H9 (cell line): ENCODE measurements around the gene KCNQ2. TPM values are rescaled to one million over a fixed set of nuclear protein-coding genes. Genes with fewer than 3 reads are reported as not detected.

Source experiments
- DNase-seq: peaks from one replicate; pipeline ENCODE4 v3.0.0-alpha.2; 2017
- H2AFZ ChIP-seq: one replicate; pipeline ENCODE4 v1.6.1; 2013; ENCODE audit warnings: mild to moderate bottlenecking, low read length, control low read depth, moderate library complexity
- H2AK5ac ChIP-seq: 2 replicates; pipeline ENCODE4 v1.6.1; 2013; ENCODE audit warnings: low read length, control low read depth, mixed read lengths; ENCODE audit not compliant: insufficient read length
- H2BK120ac ChIP-seq: one replicate; pipeline ENCODE4 v1.6.1; 2013; ENCODE audit warnings: low read depth, mild to moderate bottlenecking, low read length, control low read depth, inconsistent platforms; ENCODE audit not compliant: poor library complexity, severe bottlenecking
- H2BK12ac ChIP-seq: 2 replicates; pipeline ENCODE4 v1.6.1; 2013; ENCODE audit warnings: low read length, control low read depth, mixed read lengths, low read depth; ENCODE audit not compliant: insufficient read length
- H2BK15ac ChIP-seq: 2 replicates; pipeline ENCODE4 v1.6.1; 2013; ENCODE audit warnings: low read depth, low read length, control low read depth
- H2BK20ac ChIP-seq: one replicate; pipeline ENCODE4 v1.6.1; 2013; ENCODE audit warnings: low read depth, mild to moderate bottlenecking, low read length, control low read depth, inconsistent platforms; ENCODE audit not compliant: poor library complexity, severe bottlenecking
- H2BK5ac ChIP-seq: 2 replicates; pipeline ENCODE4 v1.6.1; 2013; ENCODE audit warnings: low read length, control low read depth, mixed read lengths; ENCODE audit not compliant: insufficient read length
- H3K14ac ChIP-seq: 2 replicates; pipeline ENCODE4 v1.6.1; 2013; ENCODE audit warnings: low read length, control low read depth; ENCODE audit not compliant: insufficient read depth
- H3K18ac ChIP-seq: 2 replicates; pipeline ENCODE4 v1.6.1; 2013; ENCODE audit warnings: low read depth, mild to moderate bottlenecking, mixed read lengths, low read length, control low read depth; ENCODE audit not compliant: insufficient read length
- H3K23ac ChIP-seq: 2 replicates; pipeline ENCODE4 v1.6.1; 2013; ENCODE audit warnings: low read length, control low read depth, mixed read lengths, low read depth; ENCODE audit not compliant: insufficient read length
- H3K23me2 ChIP-seq: 2 replicates; pipeline ENCODE4 v1.6.1; 2013; ENCODE audit warnings: low read depth, mild to moderate bottlenecking, mixed read lengths, low read length, control low read depth; ENCODE audit not compliant: insufficient read length, poor library complexity, severe bottlenecking
- H3K27ac ChIP-seq: 2 replicates; pipeline ENCODE4 v1.5.1; 2013; ENCODE audit warnings: low read length, control low read depth, mixed read lengths, low read depth; ENCODE audit not compliant: insufficient read length
- H3K27me3 ChIP-seq: 2 replicates; pipeline ENCODE4 v1.6.1; 2013; ENCODE audit warnings: low read length, control low read depth, inconsistent platforms; ENCODE audit not compliant: insufficient read depth
- H3K4ac ChIP-seq: 2 replicates; pipeline ENCODE4 v1.6.1; 2013; ENCODE audit warnings: low read depth, mild to moderate bottlenecking, control low read depth, inconsistent platforms, low read length, moderate library complexity
- H3K4me1 ChIP-seq: 2 replicates; pipeline ENCODE4 v1.6.1; 2013; ENCODE audit warnings: low read length, control low read depth, inconsistent platforms; ENCODE audit not compliant: insufficient read depth
- H3K4me2 ChIP-seq: 2 replicates; pipeline ENCODE4 v1.6.1; 2013; ENCODE audit warnings: low read length, control low read depth, mixed read lengths; ENCODE audit not compliant: insufficient read length, insufficient read depth
- H3K56ac ChIP-seq: 2 replicates; pipeline ENCODE4 v1.6.1; 2013; ENCODE audit warnings: low read depth, mild to moderate bottlenecking, mixed read lengths, low read length, control low read depth; ENCODE audit not compliant: insufficient read length
- H3K79me1 ChIP-seq: 2 replicates; pipeline ENCODE4 v1.6.1; 2013; ENCODE audit warnings: low read depth, mild to moderate bottlenecking, moderate library complexity, low read length, control low read depth, inconsistent platforms; ENCODE audit not compliant: insufficient read depth, poor library complexity, severe bottlenecking
- H3K79me2 ChIP-seq: 2 replicates; pipeline ENCODE4 v1.6.1; 2013; ENCODE audit warnings: low read length, control low read depth, inconsistent platforms; ENCODE audit not compliant: insufficient read depth
- H3K9ac ChIP-seq: 2 replicates; pipeline ENCODE4 v1.6.1; 2013; ENCODE audit warnings: low read length, control low read depth, mixed read lengths; ENCODE audit not compliant: insufficient read length; ENCODE audit errors: extremely low read depth
- H3K9me3 ChIP-seq: one replicate; pipeline ENCODE4 v1.6.1; 2013; ENCODE audit warnings: low read depth, low read length, inconsistent platforms; ENCODE audit not compliant: control insufficient read depth
- H3T11ph ChIP-seq: one replicate; pipeline ENCODE4 v1.6.1; 2013; ENCODE audit warnings: mild to moderate bottlenecking, low read length, control low read depth, inconsistent platforms
- H4K20me1 ChIP-seq: one replicate; pipeline ENCODE4 v1.6.1; 2013; ENCODE audit not compliant: control insufficient read depth, insufficient read length, insufficient read depth
- H4K5ac ChIP-seq: 2 replicates; pipeline ENCODE4 v1.6.1; 2013; ENCODE audit warnings: low read depth, mild to moderate bottlenecking, mixed read lengths, low read length, control low read depth; ENCODE audit not compliant: insufficient read length
- H4K8ac ChIP-seq: replicated peaks from 2 replicates; pipeline ENCODE4 v1.6.1; 2013; ENCODE audit warnings: low read length, control low read depth, mixed read lengths, low read depth; ENCODE audit not compliant: insufficient read length
- H4K91ac ChIP-seq: 2 replicates; pipeline ENCODE4 v1.6.1; 2013; ENCODE audit warnings: low read depth, mild to moderate bottlenecking, moderate library complexity, mixed read lengths, low read length, control low read depth; ENCODE audit not compliant: insufficient read length
- H3K27ac Mint-ChIP-seq, 3 experiments: 2 replicates in 2 of 3; 3 replicates in 1 of 3; pipeline ENCODE4 v1.8.0; 2020 to 2021; ENCODE audit warnings: mixed read lengths in 3 of 3, mild to moderate bottlenecking in 1 of 3, moderate library complexity in 1 of 3
- H3K27me3 Mint-ChIP-seq: 2 replicates; pipeline ENCODE4 v1.8.0; 2021; ENCODE audit warnings: low read depth, mild to moderate bottlenecking, moderate library complexity, mixed read lengths
- H3K36me3 Mint-ChIP-seq, 3 experiments: 2 replicates in 2 of 3; 3 replicates in 1 of 3; pipeline ENCODE4 v1.8.0; 2020 to 2021; ENCODE audit warnings: low read depth in 3 of 3, mixed read lengths in 3 of 3; ENCODE audit not compliant: insufficient read depth in 1 of 3
- H3K4me1 Mint-ChIP-seq, 2 experiments: 2 replicates each; pipeline ENCODE4 v1.8.0; 2020; ENCODE audit warnings: mixed read lengths in 2 of 2
- H3K4me3 Mint-ChIP-seq, 2 experiments: 2 replicates in 1 of 2; 3 replicates in 1 of 2; pipeline ENCODE4 v1.8.0; 2020 to 2021; ENCODE audit warnings: mild to moderate bottlenecking in 2 of 2, mixed read lengths in 2 of 2, moderate library complexity in 1 of 2
- H3K9me3 Mint-ChIP-seq, 2 experiments: 2 replicates in 1 of 2; 3 replicates in 1 of 2; pipeline ENCODE4 v1.8.0; 2020; ENCODE audit warnings: mild to moderate bottlenecking in 2 of 2, mixed read lengths in 2 of 2, moderate library complexity in 1 of 2
- CTCF ChIP-seq: fragments of 200-600 bp; sonication (generic); conservative IDR thresholded peaks from 3 replicates; pipeline ENCODE4 v1.8.0; 2021; ENCODE audit warnings: antibody characterized with exemption, mild to moderate bottlenecking
- WGBS: extraction: QIAGEN DNeasy Blood & Tissue Kit; methylation state at CpG from one replicate; pipeline ENCODE4 v1.1.7; 2013; ENCODE audit warnings: missing lambda C conversion rate, low lambda C conversion rate, mixed read lengths; ENCODE audit not compliant: insufficient read length; ENCODE audit errors: extremely low coverage; 5-methylcytosine and 5-hydroxymethylcytosine counted together
- total RNA-seq: library from RNA; stranded (reverse); gene quantifications from 2 replicates; pipeline ENCODE4 v1.2.1, GENCODE V29; 2021

The KCNQ2 gene
- total RNA-seq, 1 experiment from 2014 or later: 69.2 TPM

DNA sequence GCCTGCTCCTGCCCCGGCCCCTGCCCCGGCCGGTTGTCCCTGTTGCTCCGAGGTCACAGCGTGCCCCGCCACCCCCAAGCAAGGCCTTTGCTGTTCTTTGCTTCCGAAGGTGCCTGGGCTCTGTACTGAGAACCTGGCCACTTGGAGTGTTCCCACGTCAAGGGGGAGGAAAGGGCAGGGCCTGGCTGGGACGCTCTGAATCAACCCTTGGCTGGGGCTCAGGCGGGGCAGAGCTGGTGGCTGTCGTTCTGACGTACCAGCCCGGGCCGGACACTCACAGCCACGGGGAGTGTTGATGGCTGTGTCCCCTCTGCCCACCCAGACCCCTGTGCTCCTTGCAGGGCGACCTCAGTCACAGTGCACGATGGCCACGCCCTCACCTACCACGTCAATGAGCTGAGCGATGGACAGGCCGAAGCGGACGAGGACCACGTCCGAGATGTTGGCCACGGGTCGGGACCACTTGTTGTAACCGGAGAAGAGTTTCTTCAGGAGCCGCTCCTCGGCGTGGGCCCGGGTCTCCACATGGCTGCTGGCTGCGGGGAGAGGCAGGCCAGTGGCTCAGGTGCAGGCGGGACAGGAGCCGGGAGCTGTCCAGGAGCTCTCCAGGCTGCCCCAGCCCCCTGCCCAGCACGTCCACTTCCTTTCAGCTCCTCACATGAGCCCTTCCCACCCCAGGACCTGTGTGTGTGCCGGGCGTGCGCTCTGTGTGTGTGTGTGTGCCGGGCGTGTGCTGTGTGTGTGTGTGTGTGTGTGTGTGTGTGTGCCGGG is 113.1 kb downstream of the KCNQ2 start:
- H3K27ac ChIP-seq: no peak overlapping the region
- H4K8ac ChIP-seq: no peak overlapping the region
- no peaks in the 10 kb centered on the region for H3K79me2 ChIP-seq
- no peak overlapping the region for H3K4me3 Mint-ChIP-seq
- no peak overlapping the region for H3T11ph ChIP-seq
- no peaks in the 10 kb centered on the region; the same call in 1 of the 2 replicates for H3K27me3 ChIP-seq
- no peak overlapping the region for H3K14ac ChIP-seq
- H3K4me1 Mint-ChIP-seq: peaks cover 10 to 22% of the 10 kb centered on the region in 2 experiments
- H2BK12ac ChIP-seq: no peak overlapping the region
- H3K9ac ChIP-seq: no peak overlapping the region
- no peak overlapping the region for H2BK20ac ChIP-seq
- H3K27ac Mint-ChIP-seq: no peak overlapping the region
- no peak overlapping the region for H3K18ac ChIP-seq
- no peak overlapping the region for H3K56ac ChIP-seq
- H4K91ac ChIP-seq: no peak overlapping the region
- no peak for TF ChIP-seq CTCF
- H4K5ac ChIP-seq: no peak overlapping the region
- H3K9me3 ChIP-seq: no peaks in the 10 kb centered on the region
- H2BK120ac ChIP-seq: no peak overlapping the region
- no peak overlapping the region for H3K4me2 ChIP-seq
- no peak overlapping the region for H2AFZ ChIP-seq
- no peak for DNase-seq
- peaks cover 6% of the 10 kb centered on the region for H3K23me2 ChIP-seq
- no peaks in the 10 kb centered on the region for H4K20me1 ChIP-seq
- H2BK5ac ChIP-seq: no peak overlapping the region
- no peak overlapping the region for H3K23ac ChIP-seq
- no peaks in the 10 kb centered on the region for H3K79me1 ChIP-seq
- peaks cover 39% of the 10 kb centered on the region for H3K27me3 Mint-ChIP-seq
- no peak overlapping the region for H2BK15ac ChIP-seq
- no peaks in the 10 kb centered on the region; the same call in 1 of the 2 replicates for H3K4me1 ChIP-seq
- no peaks in the 10 kb centered on the region; a peak in 1 of 5 replicates for H3K9me3 Mint-ChIP-seq
- no CpG with 5 or more reads among the region's 42 CpGs for WGBS
- H2AK5ac ChIP-seq: no peak overlapping the region
- H3K4ac ChIP-seq: no peak overlapping the region
- no peaks in the 10 kb centered on the region for H3K36me3 Mint-ChIP-seq
